Upper lobe of left lung (tissue), 4 donors: ENCODE results near the gene ASB3.

Experiments
- CTCF ChIP-seq, 6 experiments: fragments of 450-650 bp in 4 of 6; fragments of 200-600 bp in 2 of 6; sonication (generic) in 2 of 6; IDR thresholded peaks; one replicate each; pipeline ENCODE4 v1.5.1; 2016 to 2019; ENCODE audit warnings: antibody characterized with exemption in 6 of 6
- EP300 ChIP-seq, 4 donors: sonication (generic); formaldehyde crosslinking; IDR thresholded peaks; one replicate each; pipeline ENCODE4 v1.5.1; 2017; ENCODE audit warnings: antibody characterized with exemption in 4 of 4, control low read depth in 2 of 4
- POLR2A ChIP-seq, 4 donors: fragments of 450-650 bp; IDR thresholded peaks; one replicate each; pipeline ENCODE4 v1.5.1; 2016 to 2017; ENCODE audit warnings: antibody characterized with exemption in 4 of 4, mild to moderate bottlenecking in 2 of 4
- POLR2AphosphoS5 ChIP-seq, 2 donors: sonication (generic); formaldehyde crosslinking; IDR thresholded peaks; one replicate each; pipeline ENCODE4 v1.5.1; 2017; ENCODE audit warnings: antibody characterized with exemption in 2 of 2

GRCh38 chr2:53820711-53821110 is 34.0 kb upstream of the ASB3 start:
- TF ChIP-seq POLR2AphosphoS5 (IDR thresholded peaks at IDR 0.05) (no peak), CTCF (IDR thresholded peaks at IDR 0.05) (no peak), EP300 (IDR thresholded peaks at IDR 0.05) (no peak), POLR2A (IDR thresholded peaks at IDR 0.05) (no peak)
